ENCODE results near the gene CEP112. TPM values are rescaled to one million over a fixed set of nuclear protein-coding genes. Genes with fewer than 3 reads are reported as not detected.

The CEP112 gene
- total RNA-seq, 8 experiments from 2014 or later: 4.1 to 15.7 (median 7.9) TPM

- in situ Hi-C loops (cut with MboI; ENCODE audit: low pct_unique_long_range_greater_than_20kb in 2 of 9, low sequenced_read_pairs in 9 of 9, unreplicated experiment in 9 of 9): no loop called here
- Histone ChIP-seq H3K27ac (no peak overlapping the region), H3K4me3 (no peak overlapping the region), H3K4me1 (replicated peaks in 1 of 2) (peaks cover 0 to 5% of the 10 kb centered on the region in 2 donors)
- ATAC-seq (replicated peaks in 6 of 8): peak in 4 of 8 experiments; percentile 54 to 92 (median 88)
- WGBS, 10 experiments: 0 to 100% (median 76%) methylated on average over 1 to 6 of the region's 9 CpGs; no CpG with 5 or more reads in 3 of the 10 experiments
Measured at GRCh38 chr17:65588181-65588808, 603.6 kb downstream of the CEP112 start.

- peaks cover 0 to 5% of the 10 kb centered on the region in 2 donors for H3K4me1 ChIP-seq (replicated peaks in 1 of 2)
- in situ Hi-C loops (cut with MboI; ENCODE audit: low pct_unique_long_range_greater_than_20kb in 2 of 9, low sequenced_read_pairs in 9 of 9, unreplicated experiment in 9 of 9): no loop called here
- H3K27ac ChIP-seq: no peak overlapping the region
- peak in 1 of 8 experiments; percentile 13 for ATAC-seq (replicated peaks in 6 of 8)
- WGBS, 10 experiments: 49 to 80% (median 70%) methylated on average over 1 to 5 of the region's 10 CpGs; no CpG with 5 or more reads in 4 of the 10 experiments
- no peak overlapping the region for H3K4me3 ChIP-seq
Measured at GRCh38 chr17:65587534-65588180, 604.3 kb downstream of the CEP112 start.

DNA sequence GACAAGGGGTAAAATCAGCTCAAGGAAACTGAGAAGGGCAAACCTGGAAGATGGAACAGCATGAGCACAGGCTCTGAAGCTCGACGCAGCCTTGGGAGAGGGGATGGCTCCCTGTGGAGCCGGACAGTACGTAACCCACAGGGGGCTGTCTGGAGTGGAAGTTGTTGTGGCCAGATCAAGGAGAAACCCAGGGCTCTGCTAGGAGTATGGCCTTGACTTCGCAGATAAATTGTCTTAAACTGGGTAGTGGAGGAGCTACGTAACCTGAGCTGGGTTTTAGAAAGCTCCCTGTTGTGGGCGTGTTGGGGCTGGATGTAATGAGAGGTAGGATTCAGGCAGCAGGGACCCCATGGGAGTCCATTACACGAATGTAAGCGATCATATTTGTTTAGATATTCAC lies 605.0 kb downstream of the CEP112 start:
- in situ Hi-C loops (cut with MboI; ENCODE audit: low pct_unique_long_range_greater_than_20kb in 2 of 9, low sequenced_read_pairs in 9 of 9, unreplicated experiment in 9 of 9): no loop called here
- Histone ChIP-seq H3K4me3 (no peak overlapping the region), H3K4me1 (replicated peaks in 1 of 2) (peaks cover 0 to 5% of the 10 kb centered on the region in 2 donors), H3K27ac (no peak overlapping the region)
- WGBS, 10 experiments: 79 to 100% (median 90%) methylated on average over 1 to 9 of the region's 9 CpGs; no CpG with 5 or more reads in 2 of the 10 experiments
- ATAC-seq (replicated peaks in 6 of 8): no peak

Other genes starting within 250 kb of the CEP112 start
- not detected for gene APOH, start 37.3 kb upstream of the CEP112 start, total RNA-seq
- gene PRKCA, start 110.5 kb upstream of the CEP112 start, total RNA-seq: 10 to 100 TPM in 3 of 8 experiments, 1 to 10 TPM in 5; 5.6 to 38.8 (median 8.7) TPM

Data from motor neuron (in vitro differentiated cells).